Spleen (tissue), 13 donors: ENCODE data around the gene ZNF675. TPM values are rescaled to one million over a fixed set of nuclear protein-coding genes. Genes with fewer than 3 reads are reported as not detected.
"Not testable (repeated sequence)": the region's sequence is repeated elsewhere in the genome, so short reads cannot be mapped to it uniquely, and the experiment has no call there.

Experiments used
- DNase-seq: peaks from one replicate; pipeline ENCODE4 v3.0.0-alpha.2; 2020
- H3K27ac ChIP-seq, 8 donors: fragments of 200-600 bp; sonication (generic) in 7 of 8; 1 replicate in 4 of 8; 2 replicates in 4 of 8; pipeline versions ENCODE4 v1.5.0 to v1.8.0; 2016 to 2021; ENCODE audit warnings: inconsistent platforms in 4 of 8, mild to moderate bottlenecking in 4 of 8, moderate library complexity in 1 of 8
- H3K27me3 ChIP-seq, 7 donors: fragments of 200-600 bp; sonication (generic) in 6 of 7; replicated peaks in 1 of 7; 1 replicate in 4 of 7; 2 replicates in 3 of 7; pipeline versions ENCODE4 v1.5.0 to v1.8.0; 2016 to 2021; ENCODE audit warnings: inconsistent platforms in 3 of 7, mild to moderate bottlenecking in 1 of 7
- H3K36me3 ChIP-seq, 6 donors: fragments of 200-600 bp; sonication (generic) in 5 of 6; 1 replicate in 4 of 6; 2 replicates in 2 of 6; pipeline versions ENCODE4 v1.5.0 to v1.8.0; 2016 to 2021; ENCODE audit warnings: inconsistent platforms in 2 of 6
- H3K4me1 ChIP-seq, 6 donors: fragments of 200-600 bp; sonication (generic) in 5 of 6; 1 replicate in 3 of 6; 2 replicates in 3 of 6; pipeline versions ENCODE4 v1.5.0 to v1.8.0; 2016 to 2021; ENCODE audit warnings: inconsistent platforms in 3 of 6
- H3K4me3 ChIP-seq, 8 donors: fragments of 200-600 bp; sonication (generic) in 7 of 8; 1 replicate in 4 of 8; 2 replicates in 4 of 8; pipeline versions ENCODE4 v1.5.0 to v1.8.0; 2016 to 2021; ENCODE audit warnings: inconsistent platforms in 4 of 8, mild to moderate bottlenecking in 4 of 8, moderate library complexity in 2 of 8
- H3K9me3 ChIP-seq, 8 donors: fragments of 200-600 bp; sonication (generic) in 7 of 8; 1 replicate in 4 of 8; 2 replicates in 4 of 8; pipeline versions ENCODE4 v1.5.0 to v1.8.0; 2016 to 2021; ENCODE audit warnings: inconsistent platforms in 4 of 8
- CTCF ChIP-seq, 11 experiments: fragments of 200-600 bp in 7 of 11; fragments of 450-650 bp in 4 of 11; sonication (generic) in 4 of 11; IDR thresholded peaks in 8 of 11; conservative IDR thresholded peaks in 3 of 11; 1 replicate in 7 of 11; 2 replicates in 4 of 11; pipeline versions ENCODE4 v1.4.0 to v1.8.0; 2016 to 2021; ENCODE audit warnings: antibody characterized with exemption in 11 of 11, inconsistent platforms in 4 of 11, mild to moderate bottlenecking in 1 of 11
- POLR2A ChIP-seq, 3 donors: fragments of 450-650 bp; IDR thresholded peaks; one replicate each; pipeline ENCODE4 v1.5.1; 2017; ENCODE audit warnings: antibody characterized with exemption in 3 of 3, mild to moderate bottlenecking in 1 of 3
- POLR2AphosphoS5 ChIP-seq, 3 donors: sonication (generic); formaldehyde crosslinking; IDR thresholded peaks; one replicate each; pipeline ENCODE4 v1.5.1; 2017; ENCODE audit warnings: antibody characterized with exemption in 3 of 3
- WGBS, 5 donors: extraction: QIAGEN DNeasy Blood & Tissue Kit in 3 of 5; methylation state at CpG; one replicate each; pipeline versions ENCODE4 v1.1.5 to v1.1.7; 2013 to 2018; 5-methylcytosine and 5-hydroxymethylcytosine counted together
- intact Hi-C: fragments of 100-400 bp; cut with DNase I; formaldehyde crosslinking; loops from one replicate; pipeline ENCODE4 v1.15.0; 2023; ENCODE audit warnings: low total_unique reads
- long read RNA-seq, 2 donors: transcript quantifications; one replicate each; lab custom pipeline, GENCODE V29; 2026
- polyA plus RNA-seq, 3 donors: library from polyadenylated mRNA; stranded (reverse); fragments of 200-250 nt; gene quantifications; one replicate each; pipeline ENCODE4 v1.2.1, GENCODE V29; 2013
- total RNA-seq, 7 donors: library from RNA; depleted of rRNA in 3 of 7; stranded (reverse); fragments of >200 nt in 3 of 7; fragmentation: NEBNext Ultra II Directional in 4 of 7; extraction: Animal tissue kit (Norgen Biotek cat#: 25700) in 4 of 7; gene quantifications; one replicate each; pipeline versions ENCODE4 v1.1.0 to v1.2.1, GENCODE V29; 2016 to 2021
- donor health status: healthy with polysubstance abuse.
- donor health status: DM: no; HTN: no; CAD: no; lungs with moderate emphysema.
- donor health status: DM: no; HTN: no; CAD: no.
- donor health status: Bipolar disorder and iron deficiency.
- donor health status: healthy.
- donor health status: DM: no; HTN: no; CAD: no.
- donor health status: DM: yes; HTN: yes; CAD: no.

Gene ZNF675
- 10 to 100 TPM; 16.4 to 38.8 (median 21.3) TPM for total RNA-seq
- polyA plus RNA-seq = 1 to 10 TPM; 5.4 to 8.1 (median 5.8) TPM
- long read RNA-seq, donor 1, full-length matches to known transcripts = 7 of 1,292 reads
- long read RNA-seq, donor 1, partial matches to known transcripts = 1,285 of 1,292 reads
- long read RNA-seq, donor 1, other reads (novel, unspliced or antisense) = 0 of 1,292 reads
- long read RNA-seq, donor 2, full-length matches to known transcripts = 8 of 13 reads
- long read RNA-seq, donor 2, partial matches to known transcripts = 5 of 13 reads
- long read RNA-seq, donor 2, other reads (novel, unspliced or antisense) = 0 of 13 reads

- intact Hi-C loops = loop anchor here (10.0 kb wide), 1 partner anchor 78 kb away; a partner anchor contains a TSS
- Histone ChIP-seq H3K27ac (peak within 1 kb of the TSS; percentile 80 to 91 (median 88)), H3K36me3 (peaks cover 0 to 23% (median 0%) of the 10 kb centered on the region in 6 donors), H3K4me1 (peaks cover 13 to 52% (median 30%) of the 10 kb centered on the region in 6 donors), H3K4me3 (peak within 1 kb of the TSS; percentile 73 to 95 (median 84)), H3K9me3 (no peaks in the 10 kb centered on the region), H3K27me3 (no peaks in the 10 kb centered on the region)
- WGBS, 5 donors = 0 to 3% (median 0%) methylated on average over 20 to 33 of the region's 33 CpGs
- peak; percentile 95 for DNase-seq
- TF ChIP-seq CTCF (IDR thresholded peaks at IDR 0.05 in 8 of 11, conservative IDR thresholded peaks at IDR 0.05 in 3 of 11) (no peak), POLR2AphosphoS5 (IDR thresholded peaks at IDR 0.05) (peak; percentile 71 to 75 (median 74))
Observed at GRCh38 chr19:23686621-23687423, at the start of gene ZNF675. ZNF675 (minus strand) TSS chr19:23687212; CDS start chr19:23687033, 179 bp downstream.

DNA sequence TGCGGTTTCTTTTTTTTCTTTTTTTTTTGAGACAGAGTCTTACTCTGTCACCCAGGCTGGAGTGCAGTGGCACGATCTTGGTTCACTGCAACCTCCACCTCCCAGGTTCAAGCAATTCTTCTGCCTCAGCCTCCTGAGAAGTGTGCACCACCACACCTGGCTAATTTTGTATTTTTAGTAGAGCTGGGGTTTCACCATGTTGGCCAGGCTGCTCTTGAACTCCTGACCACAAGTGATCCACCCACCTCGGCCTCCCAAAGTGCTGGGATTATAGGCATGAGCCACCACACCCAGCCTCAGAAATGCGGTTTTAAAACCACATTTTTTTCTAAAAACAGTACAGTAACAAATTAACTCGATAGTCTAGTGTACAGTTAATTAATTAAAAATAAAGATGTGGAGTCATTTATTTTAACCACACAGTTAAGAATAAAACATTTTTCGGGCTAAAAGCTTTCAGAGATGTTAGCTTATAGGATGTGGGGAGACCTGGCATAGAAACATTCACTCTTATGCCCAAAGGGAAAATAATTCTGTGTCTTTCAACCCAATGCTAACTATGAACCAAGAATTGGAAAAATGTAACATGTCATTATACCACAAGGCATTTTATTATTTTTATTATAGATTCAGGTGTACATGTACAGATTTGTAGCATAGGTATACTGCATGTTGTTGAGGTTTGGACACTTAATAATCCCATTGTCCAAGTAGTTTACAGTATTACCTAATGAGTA is 43.9 kb upstream of the ZNF675 start:
- peaks cover 0 to 79% (median 56%) of the 10 kb centered on the region in 8 donors for H3K9me3 ChIP-seq
- WGBS, 5 donors = 78 to 88% (median 84%) methylated on average over 6 of the region's 6 CpGs
- H3K27me3 ChIP-seq, intact Hi-C loops, H3K4me3 ChIP-seq, H3K36me3 ChIP-seq, H3K27ac ChIP-seq, H3K4me1 ChIP-seq, DNase-seq: not testable (repeated sequence)

- peaks cover 0 to 27% (median 1%) of the 10 kb centered on the region in 8 donors for H3K9me3 ChIP-seq
- H3K36me3 ChIP-seq, H3K4me3 ChIP-seq, DNase-seq, intact Hi-C loops, H3K27me3 ChIP-seq, H3K4me1 ChIP-seq, H3K27ac ChIP-seq: not testable (repeated sequence)
- 18 to 35% (median 28%) methylated on average over 2 to 6 of the region's 6 CpGs for WGBS, 5 donors
Observed at GRCh38 chr19:23724161-23724560, 37.1 kb upstream of the ZNF675 start.

- Histone ChIP-seq H3K36me3 (no peaks in the 10 kb centered on the region), H3K4me3 (no peak overlapping the region), H3K4me1 (no peaks in the 10 kb centered on the region), H3K27ac (no peak overlapping the region), H3K27me3 (peaks cover 0 to 9% (median 0%) of the 10 kb centered on the region in 7 donors), H3K9me3 (peaks cover 0 to 8% (median 0%) of the 10 kb centered on the region in 8 donors)
- DNase-seq = no peak
- intact Hi-C loops = no loop called here
- TF ChIP-seq CTCF (IDR thresholded peaks at IDR 0.05 in 8 of 11, conservative IDR thresholded peaks at IDR 0.05 in 3 of 11) (no peak), POLR2A (IDR thresholded peaks at IDR 0.05) (no peak), POLR2AphosphoS5 (IDR thresholded peaks at IDR 0.05) (no peak)
- 11 to 25% (median 18%) methylated on average over 12 of the region's 12 CpGs for WGBS, 5 donors
Observed at GRCh38 chr19:23718802-23719201, 31.8 kb upstream of the ZNF675 start.
